Measurements from ENCODE around the gene PEX14. TPM values are rescaled to one million over a fixed set of nuclear protein-coding genes. Genes with fewer than 3 reads are reported as not detected.

The PEX14 gene
- total RNA-seq, 1 donor from 2014 or later: 17.8 TPM

DNA sequence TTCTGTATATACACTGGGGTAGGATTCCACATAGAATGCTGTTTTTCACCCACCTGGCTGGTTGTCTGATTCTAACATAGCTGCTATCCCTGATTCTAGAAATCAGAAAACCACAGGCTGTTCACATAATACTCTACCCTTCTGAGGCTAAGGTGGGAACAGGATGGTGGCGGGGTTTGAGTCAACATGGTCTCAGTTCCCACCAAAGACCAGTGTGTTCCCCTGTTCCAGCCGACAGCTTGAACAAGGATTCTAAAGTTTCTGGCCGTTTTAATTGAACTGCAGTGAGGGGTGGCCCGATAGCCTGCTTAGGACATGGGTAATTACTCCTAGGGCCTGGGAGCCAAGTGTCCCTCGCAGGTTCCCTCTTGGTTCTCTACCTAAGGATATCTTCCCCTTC lies 38.4 kb downstream of the PEX14 start:
- intact Hi-C loops (cut with micrococcal nuclease): loop anchor here (5.0 kb wide), 1 partner anchor 44 kb away; no protein-coding TSS in a partner anchor
- H3K4me3 Mint-ChIP-seq: no peak overlapping the region
- H3K36me3 Mint-ChIP-seq (ENCODE audit: low read depth): peaks cover 10% of the 10 kb centered on the region
- ATAC-seq (ENCODE audit: low read depth) (no peak), DNase-seq (no peak)
- no peaks in the 10 kb centered on the region for H3K27me3 Mint-ChIP-seq
- H3K4me1 Mint-ChIP-seq: peaks cover 42% of the 10 kb centered on the region
- TF ChIP-seq, protein P1, sequence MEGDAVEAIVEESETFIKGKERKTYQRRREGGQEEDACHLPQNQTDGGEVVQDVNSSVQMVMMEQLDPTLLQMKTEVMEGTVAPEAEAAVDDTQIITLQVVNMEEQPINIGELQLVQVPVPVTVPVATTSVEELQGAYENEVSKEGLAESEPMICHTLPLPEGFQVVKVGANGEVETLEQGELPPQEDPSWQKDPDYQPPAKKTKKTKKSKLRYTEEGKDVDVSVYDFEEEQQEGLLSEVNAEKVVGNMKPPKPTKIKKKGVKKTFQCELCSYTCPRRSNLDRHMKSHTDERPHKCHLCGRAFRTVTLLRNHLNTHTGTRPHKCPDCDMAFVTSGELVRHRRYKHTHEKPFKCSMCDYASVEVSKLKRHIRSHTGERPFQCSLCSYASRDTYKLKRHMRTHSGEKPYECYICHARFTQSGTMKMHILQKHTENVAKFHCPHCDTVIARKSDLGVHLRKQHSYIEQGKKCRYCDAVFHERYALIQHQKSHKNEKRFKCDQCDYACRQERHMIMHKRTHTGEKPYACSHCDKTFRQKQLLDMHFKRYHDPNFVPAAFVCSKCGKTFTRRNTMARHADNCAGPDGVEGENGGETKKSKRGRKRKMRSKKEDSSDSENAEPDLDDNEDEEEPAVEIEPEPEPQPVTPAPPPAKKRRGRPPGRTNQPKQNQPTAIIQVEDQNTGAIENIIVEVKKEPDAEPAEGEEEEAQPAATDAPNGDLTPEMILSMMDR (IDR thresholded peaks at IDR 0.05): no peak
- ChIA-PET CTCF (no interaction called here), POLR2A (no interaction called here)
- no peaks in the 10 kb centered on the region for H3K9me3 Mint-ChIP-seq
- no peak overlapping the region for H3K27ac Mint-ChIP-seq

DNA sequence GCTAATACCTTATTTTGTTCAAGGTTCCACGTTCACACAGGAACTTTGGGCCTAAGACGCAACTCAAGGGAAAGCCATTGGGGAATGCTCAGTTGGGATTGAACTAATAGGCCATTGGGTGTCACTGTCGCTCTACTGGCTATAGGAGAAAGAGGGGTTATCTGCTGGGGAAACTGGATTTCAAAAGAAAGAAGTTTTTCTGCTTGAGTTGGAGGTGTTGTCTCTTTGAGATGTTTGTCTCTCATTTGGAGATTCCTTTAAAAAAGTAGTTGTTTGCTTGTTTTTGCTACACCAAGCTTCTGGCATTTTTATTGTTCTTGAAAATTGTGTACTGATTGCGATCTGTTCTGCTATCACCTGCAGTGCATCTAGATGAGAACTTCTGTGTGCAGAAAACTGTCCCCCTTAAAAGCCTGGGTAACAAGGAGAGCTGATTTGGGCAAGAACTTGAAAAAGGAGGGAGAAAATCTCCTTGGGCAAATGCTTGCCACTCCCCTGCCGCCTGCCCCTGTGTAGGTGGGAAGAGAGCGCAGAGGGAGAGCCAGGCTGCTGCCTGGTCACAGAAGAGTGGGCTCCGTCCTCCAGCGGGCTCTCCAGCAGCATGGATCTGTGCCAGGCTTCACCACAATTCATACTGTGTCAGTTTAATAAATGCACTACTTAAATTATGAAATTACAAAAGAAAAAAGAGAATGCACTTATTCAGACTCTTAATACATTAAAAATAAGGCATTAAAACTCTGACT lies 39.9 kb downstream of the PEX14 start:
- TF ChIP-seq, protein P1 (IDR thresholded peaks at IDR 0.05): no peak
- Mint-ChIP-seq H3K4me3 (no peak overlapping the region), H3K27ac (no peak overlapping the region), H3K27me3 (no peaks in the 10 kb centered on the region), H3K9me3 (no peaks in the 10 kb centered on the region), H3K4me1 (peaks cover 38% of the 10 kb centered on the region), H3K36me3 (ENCODE audit: low read depth) (peaks cover 12% of the 10 kb centered on the region)
- ATAC-seq (ENCODE audit: low read depth) (no peak), DNase-seq (no peak)
- CTCF ChIA-PET: no interaction called here
- intact Hi-C loops (cut with micrococcal nuclease): loop anchor here (5.0 kb wide), 1 partner anchor 43 kb away; no protein-coding TSS in a partner anchor
- POLR2A ChIA-PET: no interaction called here

DNA sequence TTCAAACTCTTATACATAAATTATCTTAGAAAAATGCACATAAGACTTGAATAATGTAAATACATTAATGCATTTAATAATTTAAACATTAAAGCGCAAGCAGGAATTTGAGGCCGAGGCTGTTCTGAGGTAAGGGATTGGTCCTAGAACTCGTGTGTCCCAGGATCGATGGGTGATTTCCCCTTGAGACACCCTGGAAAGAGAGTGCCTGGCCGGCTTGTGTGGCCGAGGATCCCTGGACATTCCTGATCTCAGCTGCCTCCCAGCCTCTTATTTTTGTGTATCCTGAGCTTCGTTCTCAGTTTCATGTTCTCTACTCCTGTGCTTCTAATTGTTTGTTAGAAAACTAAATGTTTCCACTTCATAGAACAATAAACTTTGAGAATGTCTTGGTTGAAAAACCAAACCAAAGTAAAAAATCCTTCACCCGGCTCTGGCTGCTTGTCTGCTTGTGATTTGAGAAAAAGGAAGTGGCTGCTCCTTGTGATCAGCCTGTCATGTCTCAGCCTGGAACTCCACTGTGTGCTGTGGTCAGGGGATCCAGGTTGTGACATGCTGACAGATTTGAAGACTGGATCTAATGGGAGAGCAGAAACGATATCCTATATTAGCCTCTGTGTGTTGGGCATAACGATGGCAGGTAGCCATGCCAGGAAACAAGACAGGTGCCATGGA lies 40.7 kb downstream of the PEX14 start:
- TF ChIP-seq, protein P1 (IDR thresholded peaks at IDR 0.05): no peak
- no peak overlapping the region for H3K27ac Mint-ChIP-seq
- POLR2A ChIA-PET: no interaction called here
- H3K36me3 Mint-ChIP-seq (ENCODE audit: low read depth): peaks cover 13% of the 10 kb centered on the region
- intact Hi-C loops (cut with micrococcal nuclease): no loop called here
- no peaks in the 10 kb centered on the region for H3K9me3 Mint-ChIP-seq
- DNase-seq: no peak
- H3K27me3 Mint-ChIP-seq: no peaks in the 10 kb centered on the region
- H3K4me1 Mint-ChIP-seq: peaks cover 34% of the 10 kb centered on the region
- no peak for ATAC-seq (ENCODE audit: low read depth)
- H3K4me3 Mint-ChIP-seq: no peak overlapping the region
- CTCF ChIA-PET: no interaction called here

DNA sequence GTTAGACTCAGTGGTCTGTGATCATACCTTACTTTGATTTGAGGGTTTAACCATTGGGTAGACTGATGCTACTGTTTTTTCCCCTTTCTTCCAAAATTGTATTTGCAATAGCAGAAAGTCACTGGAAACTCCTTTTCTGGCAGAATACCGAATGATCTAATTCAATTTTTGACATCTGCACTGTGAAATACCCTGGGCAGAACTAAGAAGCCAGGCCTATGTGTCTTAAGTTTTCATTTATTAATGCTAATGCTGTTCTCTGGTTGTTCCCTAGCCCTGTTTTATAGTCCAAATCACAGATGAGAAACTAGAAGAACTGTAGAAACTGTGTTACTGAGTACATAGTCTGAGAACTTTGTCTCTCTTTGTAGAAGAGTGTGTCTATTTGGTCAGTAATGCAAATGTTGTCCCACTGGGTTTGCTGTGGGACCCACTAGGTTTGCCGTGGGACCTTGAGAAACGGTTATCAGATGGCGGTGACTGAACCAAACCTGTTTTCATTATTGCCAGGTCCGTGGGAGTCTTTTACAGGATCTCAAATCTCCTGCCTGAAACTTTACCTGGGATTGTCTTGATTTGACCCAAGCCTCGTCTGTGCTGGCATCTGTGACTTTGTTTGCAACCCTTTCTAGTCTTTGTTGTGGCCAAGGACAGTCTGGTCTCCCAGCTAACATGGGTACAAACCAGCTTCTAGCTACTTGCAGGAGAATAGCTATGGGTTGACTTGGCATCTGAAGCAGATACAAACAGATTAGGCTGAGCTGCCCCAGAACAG lies 41.4 kb downstream of the PEX14 start:
- no peak for ATAC-seq (ENCODE audit: low read depth)
- intact Hi-C loops (cut with micrococcal nuclease): no loop called here
- Mint-ChIP-seq H3K9me3 (no peaks in the 10 kb centered on the region), H3K4me3 (no peak overlapping the region), H3K27me3 (no peaks in the 10 kb centered on the region), H3K4me1 (peaks cover 26% of the 10 kb centered on the region), H3K36me3 (ENCODE audit: low read depth) (peaks cover 14% of the 10 kb centered on the region), H3K27ac (no peak overlapping the region)
- TF ChIP-seq, protein P1 (IDR thresholded peaks at IDR 0.05): no peak
- no peak for DNase-seq
- POLR2A ChIA-PET: no interaction called here
- CTCF ChIA-PET: no interaction called here
